GM13977 (cell line): ENCODE data around the gene SYS1.

Experiments
- DNase-seq: peaks from one replicate; pipeline ENCODE4 v3.0.0; 2012; ENCODE audit warnings: low spot score
- in situ Hi-C: fragments of 300-500 bp; cut with MboI; formaldehyde crosslinking; loops from one replicate; pipeline ENCODE4 v1.12.0; 2022; ENCODE audit warnings: low sequenced_read_pairs, low pct_unique_long_range_greater_than_20kb, mixed read lengths, inconsistent platforms; ENCODE audit not compliant: unreplicated experiment
- TF ChIP-seq, protein P1 (sequence below): IDR thresholded peaks from 2 replicates; pipeline ENCODE4 v1.5.1; 2012; ENCODE audit warnings: mild to moderate bottlenecking, control low read depth; ENCODE audit not compliant: insufficient read depth; ENCODE audit errors: extremely low read depth, missing control alignments

SYS1 gene

DNA sequence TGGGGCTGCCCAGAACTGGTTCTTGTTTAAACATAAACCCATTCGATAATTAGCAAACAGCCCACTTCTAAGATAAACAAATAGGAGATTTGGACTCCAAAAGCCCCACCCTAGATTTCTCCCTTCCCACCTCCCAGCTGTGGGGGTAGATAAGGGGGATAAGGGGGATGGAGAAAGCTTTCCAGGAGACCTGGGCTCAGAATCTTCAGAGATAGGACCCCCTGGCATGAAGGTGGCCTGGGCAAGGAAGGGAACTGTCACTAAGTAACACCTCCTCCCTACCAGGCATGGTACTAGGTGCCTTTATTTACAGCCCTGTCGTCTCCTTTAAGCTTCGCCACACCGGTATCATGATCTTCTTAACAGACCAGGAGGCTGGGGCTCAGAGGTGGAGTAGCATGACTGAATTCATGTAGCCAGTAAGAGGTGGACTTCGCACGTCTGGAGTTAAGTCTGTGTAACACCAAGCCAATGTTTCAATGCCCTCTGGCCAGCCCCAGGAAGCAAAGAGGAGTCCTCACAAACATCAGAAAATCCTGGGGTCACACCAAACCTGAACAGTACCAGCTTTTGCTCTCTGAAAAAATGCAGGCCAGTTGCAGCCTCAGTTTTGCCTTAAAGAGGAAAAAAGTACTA lies 19.3 kb upstream of the SYS1 start:
- in situ Hi-C loops: no loop called here
- TF ChIP-seq, protein P1, sequence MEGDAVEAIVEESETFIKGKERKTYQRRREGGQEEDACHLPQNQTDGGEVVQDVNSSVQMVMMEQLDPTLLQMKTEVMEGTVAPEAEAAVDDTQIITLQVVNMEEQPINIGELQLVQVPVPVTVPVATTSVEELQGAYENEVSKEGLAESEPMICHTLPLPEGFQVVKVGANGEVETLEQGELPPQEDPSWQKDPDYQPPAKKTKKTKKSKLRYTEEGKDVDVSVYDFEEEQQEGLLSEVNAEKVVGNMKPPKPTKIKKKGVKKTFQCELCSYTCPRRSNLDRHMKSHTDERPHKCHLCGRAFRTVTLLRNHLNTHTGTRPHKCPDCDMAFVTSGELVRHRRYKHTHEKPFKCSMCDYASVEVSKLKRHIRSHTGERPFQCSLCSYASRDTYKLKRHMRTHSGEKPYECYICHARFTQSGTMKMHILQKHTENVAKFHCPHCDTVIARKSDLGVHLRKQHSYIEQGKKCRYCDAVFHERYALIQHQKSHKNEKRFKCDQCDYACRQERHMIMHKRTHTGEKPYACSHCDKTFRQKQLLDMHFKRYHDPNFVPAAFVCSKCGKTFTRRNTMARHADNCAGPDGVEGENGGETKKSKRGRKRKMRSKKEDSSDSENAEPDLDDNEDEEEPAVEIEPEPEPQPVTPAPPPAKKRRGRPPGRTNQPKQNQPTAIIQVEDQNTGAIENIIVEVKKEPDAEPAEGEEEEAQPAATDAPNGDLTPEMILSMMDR: no peak
- DNase-seq: no peak

DNA sequence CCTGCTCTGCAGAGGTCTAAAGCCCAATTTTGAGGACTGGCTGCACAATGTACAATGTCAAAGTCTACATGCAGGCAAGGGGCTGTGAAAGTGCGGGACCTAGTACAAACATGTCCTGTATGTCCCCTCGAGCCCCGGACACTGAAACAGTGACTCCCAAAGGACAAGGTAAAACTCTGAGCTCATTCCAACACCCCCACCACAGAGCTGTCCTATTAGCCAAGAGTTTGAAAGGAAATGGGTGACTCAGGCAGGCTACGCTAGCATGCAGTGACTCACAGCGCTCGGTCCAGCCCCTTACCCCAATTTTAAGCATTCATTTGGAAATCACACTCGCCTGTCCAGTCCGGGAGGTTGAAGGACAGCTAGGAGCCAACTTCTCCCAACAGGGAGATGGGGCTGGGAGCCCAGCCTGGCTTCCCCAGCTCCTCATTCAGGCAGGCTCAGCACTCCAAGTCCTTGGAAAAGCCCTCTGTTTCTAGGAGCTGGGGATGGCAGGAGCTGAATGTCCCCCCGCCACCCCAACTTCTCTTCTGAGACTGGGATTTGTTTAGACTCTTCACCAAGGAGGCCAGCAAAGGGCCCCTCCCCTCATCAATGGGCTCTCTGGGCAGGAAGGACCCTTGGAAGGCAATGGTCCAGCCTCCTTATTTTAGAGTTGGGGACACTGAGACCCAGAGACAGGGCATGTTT lies 18.6 kb upstream of the SYS1 start:
- TF ChIP-seq, protein P1: no peak
- in situ Hi-C loops: no loop called here
- DNase-seq: no peak

DNA sequence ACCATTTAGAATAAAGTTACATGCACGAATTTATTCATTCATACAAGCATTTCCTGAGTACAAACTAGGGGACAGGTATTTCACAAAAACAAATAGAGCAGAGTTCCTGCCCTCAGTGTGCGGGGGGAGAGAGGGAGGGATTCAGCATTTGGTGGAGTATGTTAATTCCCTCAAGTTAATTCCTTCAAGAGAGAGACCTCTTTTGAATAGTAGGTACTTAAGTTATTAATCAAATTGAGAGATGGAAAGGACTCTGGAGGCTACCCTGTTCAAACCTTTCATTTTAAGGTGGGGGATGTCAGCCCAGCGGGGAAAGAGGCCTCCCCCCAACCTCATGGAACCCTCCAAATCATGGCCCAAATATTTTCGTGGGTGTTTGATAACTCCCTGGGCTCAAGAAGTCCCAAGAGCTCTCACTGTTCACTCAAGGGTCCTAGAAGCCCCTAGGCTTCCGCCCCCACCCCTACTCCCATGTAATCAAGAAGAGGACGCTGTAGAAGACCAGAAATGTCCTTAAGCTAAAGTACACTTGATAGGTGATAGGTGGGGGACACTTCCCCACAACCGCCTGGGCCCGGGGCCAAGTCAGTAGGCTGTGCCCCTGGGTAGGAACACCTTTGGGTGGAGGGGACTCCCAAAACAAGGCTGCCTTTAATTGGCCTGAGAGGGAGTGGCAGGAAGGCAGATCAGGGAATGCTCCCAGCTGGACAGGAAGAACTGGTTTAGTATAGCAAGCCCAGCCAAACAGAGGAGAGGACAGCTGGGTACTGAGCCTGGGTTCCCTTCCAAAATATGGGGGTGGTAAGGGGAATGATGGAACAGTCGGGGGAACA lies 17.6 kb upstream of the SYS1 start:
- no peak for DNase-seq
- TF ChIP-seq, protein P1: no peak
- in situ Hi-C loops: no loop called here

DNA sequence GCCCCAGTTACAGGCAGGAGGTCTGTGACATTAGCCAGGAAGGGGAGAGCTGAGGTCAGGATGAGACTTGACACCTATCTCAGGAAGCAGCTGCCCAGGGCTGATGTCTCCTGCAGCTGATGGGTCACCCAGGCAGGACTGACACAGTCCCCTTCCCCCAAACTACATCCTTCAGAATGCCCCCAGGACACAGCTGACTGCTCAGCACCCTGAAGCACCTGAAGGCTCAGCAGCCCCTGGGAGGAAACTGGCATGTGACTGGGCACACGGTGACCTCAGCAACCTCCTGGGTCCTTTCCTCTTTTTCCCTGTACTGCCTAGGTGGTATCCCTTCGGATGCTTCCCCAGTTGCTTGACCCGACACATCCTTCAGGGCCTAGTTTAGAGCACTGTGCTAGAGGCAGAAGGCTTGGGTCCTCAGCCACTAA lies 16.7 kb upstream of the SYS1 start:
- in situ Hi-C loops: no loop called here
- no peak for DNase-seq
- TF ChIP-seq, protein P1: no peak

DNA sequence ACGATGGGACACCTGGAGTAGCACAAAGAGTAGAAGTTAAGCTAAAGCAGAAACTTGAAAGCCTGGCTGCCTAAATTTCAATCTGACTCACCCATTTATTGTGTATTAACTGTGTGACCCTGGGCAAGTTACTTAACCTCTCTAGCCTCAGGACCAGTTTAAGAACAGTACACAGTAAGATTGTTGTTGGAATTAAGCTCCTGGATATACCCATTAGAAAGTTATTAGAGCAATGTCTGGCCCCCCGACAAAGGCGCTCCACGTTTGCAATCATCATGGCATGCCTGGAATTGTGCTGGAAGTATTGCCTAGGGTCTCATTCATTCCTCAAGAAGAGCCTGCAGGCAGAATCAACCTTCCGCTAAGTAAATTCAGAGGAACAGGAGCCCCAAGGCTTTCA lies 16.1 kb upstream of the SYS1 start:
- TF ChIP-seq, protein P1: no peak
- DNase-seq: no peak
- in situ Hi-C loops: no loop called here

DNA sequence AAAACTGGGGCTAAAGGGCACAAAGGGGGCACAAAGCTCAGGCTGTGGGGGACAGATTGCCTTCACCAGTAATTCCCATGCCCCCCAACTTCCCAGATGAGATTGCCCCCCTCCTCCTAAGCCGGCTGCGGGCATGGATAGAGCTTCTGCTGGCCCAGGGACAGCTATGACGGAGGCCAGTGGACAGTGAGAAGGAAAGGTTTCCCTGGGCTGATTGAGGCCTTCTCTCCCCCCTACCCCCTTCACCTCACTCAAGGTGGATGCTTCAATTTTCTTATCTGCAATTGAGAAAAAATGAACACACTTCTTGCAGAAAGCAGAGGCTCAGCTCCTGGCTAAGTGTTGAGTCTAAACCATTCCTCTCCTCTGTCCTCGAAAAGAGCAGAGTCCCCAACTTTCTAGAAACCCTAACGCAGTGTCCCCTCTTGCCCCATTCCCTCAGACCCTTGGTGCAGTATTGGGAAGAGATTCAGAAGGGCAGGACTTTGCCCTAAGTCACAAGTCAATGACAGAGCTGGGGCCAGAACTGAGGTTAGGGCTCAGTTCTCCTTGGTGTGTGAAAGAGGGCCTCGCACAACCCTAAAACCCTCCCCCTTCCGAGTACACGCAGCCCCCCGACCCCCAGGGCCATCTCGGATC lies 15.5 kb upstream of the SYS1 start:
- TF ChIP-seq, protein P1: no peak
- DNase-seq: no peak

More for the DNA sequence above, 15.5 kb upstream of the SYS1 start:
- in situ Hi-C loops: no loop called here
